Esophagus (tissue), 2 donors: ENCODE measurements around the gene RACGAP1. TPM values are rescaled to one million over a fixed set of nuclear protein-coding genes. Genes with fewer than 3 reads are reported as not detected.

ENCODE experiments used
- H3K27ac ChIP-seq, 2 donors: one replicate each; pipeline ENCODE4 v1.5.1; 2013; ENCODE audit warnings: low read depth in 2 of 2, mild to moderate bottlenecking in 2 of 2, inconsistent platforms in 1 of 2, low read length in 1 of 2, moderate library complexity in 1 of 2
- H3K27me3 ChIP-seq, 2 donors: one replicate each; pipeline ENCODE4 v1.6.1; 2013; ENCODE audit warnings: low read length in 2 of 2, control low read depth in 1 of 2, mild to moderate bottlenecking in 1 of 2; ENCODE audit not compliant: insufficient read depth in 2 of 2, control insufficient read depth in 1 of 2
- H3K36me3 ChIP-seq, 2 donors: one replicate each; pipeline ENCODE4 v1.6.1; 2013; ENCODE audit warnings: low read length in 1 of 2; ENCODE audit not compliant: control insufficient read depth in 2 of 2, insufficient read depth in 2 of 2
- H3K4me1 ChIP-seq, 2 donors: one replicate each; pipeline ENCODE4 v1.6.1; 2013; ENCODE audit warnings: low read length in 1 of 2; ENCODE audit not compliant: control insufficient read depth in 2 of 2, insufficient read depth in 2 of 2
- H3K4me3 ChIP-seq, 2 donors: one replicate each; pipeline ENCODE4 v1.5.1; 2013; ENCODE audit warnings: low read length in 2 of 2, mild to moderate bottlenecking in 2 of 2, low read depth in 1 of 2, moderate library complexity in 1 of 2
- H3K9me3 ChIP-seq, 2 donors: one replicate each; pipeline ENCODE4 v1.6.1; 2013; ENCODE audit warnings: mild to moderate bottlenecking in 2 of 2, low read depth in 1 of 2, low read length in 1 of 2, moderate library complexity in 1 of 2; ENCODE audit not compliant: control insufficient read depth in 2 of 2, insufficient read depth in 1 of 2
- WGBS, 2 donors: extraction: QIAGEN DNeasy Blood & Tissue Kit; methylation state at CpG; one replicate each; pipeline ENCODE4 v1.1.7; 2013; 5-methylcytosine and 5-hydroxymethylcytosine counted together
- polyA plus RNA-seq, 2 donors: library from polyadenylated mRNA; stranded (reverse); fragments of 200-250 nt; gene quantifications; one replicate each; pipeline ENCODE4 v1.2.3, GENCODE V29; 2013
- donor health status: healthy with polysubstance abuse.
- donor health status: Bipolar disorder and iron deficiency.

The RACGAP1 gene
- polyA plus RNA-seq, 2 donors: 6.0 to 16.8 TPM

- Histone ChIP-seq H3K36me3 (no peaks in the 10 kb centered on the region), H3K27me3 (peaks cover 3 to 4% of the 10 kb centered on the region in 2 donors), H3K4me1 (peaks cover 0 to 10% of the 10 kb centered on the region in 2 donors), H3K4me3 (peak within 1 kb of the TSS; percentile 58 to 59), H3K27ac (peak within 1 kb of the TSS in 1 of 2 donors; percentile 26), H3K9me3 (no peaks in the 10 kb centered on the region)
- 1% methylated on average over 32 to 88 of the region's 88 CpGs for WGBS, 2 donors
Measured at GRCh38 chr12:50057000-50057841, 31.9 kb upstream of the RACGAP1 start, which contains the start of gene ASIC1. ASIC1 (plus strand) TSS chr12:50057596; CDS start chr12:50058767, 1,171 bp downstream.

- Histone ChIP-seq H3K9me3 (no peaks in the 10 kb centered on the region), H3K27me3 (peaks cover 3 to 4% of the 10 kb centered on the region in 2 donors), H3K4me1 (peaks cover 0 to 10% of the 10 kb centered on the region in 2 donors), H3K4me3 (peak overlapping the region in 1 of 2 donors; percentile 59), H3K36me3 (no peaks in the 10 kb centered on the region), H3K27ac (no peak overlapping the region)
- WGBS, 2 donors: 31 to 39% methylated on average over 3 of the region's 3 CpGs
Measured at GRCh38 chr12:50056639-50056976, 31.3 kb upstream of the RACGAP1 start.

- Histone ChIP-seq H3K27me3 (peaks cover 3 to 4% of the 10 kb centered on the region in 2 donors), H3K4me1 (peaks cover 0 to 10% of the 10 kb centered on the region in 2 donors), H3K9me3 (no peaks in the 10 kb centered on the region), H3K36me3 (no peaks in the 10 kb centered on the region), H3K27ac (no peak overlapping the region), H3K4me3 (no peak overlapping the region)
- 7 to 14% methylated on average over 17 of the region's 17 CpGs for WGBS, 2 donors
Measured at GRCh38 chr12:50055831-50056638, 30.7 kb upstream of the RACGAP1 start.

GRCh38 chr12:50053583-50053982, 28.3 kb upstream of the RACGAP1 start:
- no peak overlapping the region for H3K4me3 ChIP-seq
- peaks cover 0 to 3% of the 10 kb centered on the region in 2 donors for H3K27me3 ChIP-seq
- H3K4me1 ChIP-seq: peaks cover 0 to 10% of the 10 kb centered on the region in 2 donors
- WGBS, 2 donors: 91 to 92% methylated on average over 1 of the region's 1 CpG
- no peaks in the 10 kb centered on the region for H3K36me3 ChIP-seq
- no peaks in the 10 kb centered on the region for H3K9me3 ChIP-seq
- H3K27ac ChIP-seq: no peak overlapping the region

- Histone ChIP-seq H3K27ac (no peak overlapping the region), H3K4me1 (peaks cover 0 to 10% of the 10 kb centered on the region in 2 donors), H3K36me3 (no peaks in the 10 kb centered on the region), H3K9me3 (no peaks in the 10 kb centered on the region), H3K27me3 (peaks cover 0 to 3% of the 10 kb centered on the region in 2 donors), H3K4me3 (no peak overlapping the region)
- WGBS, 2 donors: 94% methylated on average over 7 of the region's 7 CpGs
Measured at GRCh38 chr12:50052964-50053363, 27.7 kb upstream of the RACGAP1 start.

- H3K36me3 ChIP-seq: no peaks in the 10 kb centered on the region
- H3K4me1 ChIP-seq: peaks cover 0 to 10% of the 10 kb centered on the region in 2 donors
- peaks cover 0 to 3% of the 10 kb centered on the region in 2 donors for H3K27me3 ChIP-seq
- no peak overlapping the region for H3K27ac ChIP-seq
- H3K4me3 ChIP-seq: no peak overlapping the region
- no peaks in the 10 kb centered on the region for H3K9me3 ChIP-seq
Measured at GRCh38 chr12:50052544-50052943, 27.2 kb upstream of the RACGAP1 start.

GRCh38 chr12:50051101-50051806, 26.0 kb upstream of the RACGAP1 start:
- Histone ChIP-seq H3K27ac (no peak overlapping the region), H3K27me3 (no peaks in the 10 kb centered on the region), H3K9me3 (no peaks in the 10 kb centered on the region), H3K4me3 (no peak overlapping the region), H3K4me1 (no peaks in the 10 kb centered on the region), H3K36me3 (no peaks in the 10 kb centered on the region)
- WGBS, 2 donors: 70% methylated on average over 14 of the region's 14 CpGs

GRCh38 chr12:50050410-50051098, 25.3 kb upstream of the RACGAP1 start:
- Histone ChIP-seq H3K9me3 (no peaks in the 10 kb centered on the region), H3K4me1 (no peaks in the 10 kb centered on the region), H3K27me3 (no peaks in the 10 kb centered on the region), H3K36me3 (no peaks in the 10 kb centered on the region), H3K4me3 (peak overlapping the region; percentile 1 to 14), H3K27ac (peak overlapping the region in 1 of 2 donors; percentile 5)
- 9 to 10% methylated on average over 37 of the region's 37 CpGs for WGBS, 2 donors

- H3K4me1 ChIP-seq: no peaks in the 10 kb centered on the region
- WGBS, 2 donors: 67 to 72% methylated on average over 3 of the region's 3 CpGs
- H3K27me3 ChIP-seq: no peaks in the 10 kb centered on the region
- no peak overlapping the region for H3K4me3 ChIP-seq
- H3K36me3 ChIP-seq: no peaks in the 10 kb centered on the region
- H3K9me3 ChIP-seq: no peaks in the 10 kb centered on the region
- no peak overlapping the region for H3K27ac ChIP-seq
Measured at GRCh38 chr12:50050119-50050385, 24.8 kb upstream of the RACGAP1 start.
